CD14-positive monocyte (primary cell): Measurements from ENCODE around the gene TRPV2. TPM values are rescaled to one million over a fixed set of nuclear protein-coding genes. Genes with fewer than 3 reads are reported as not detected.

Source experiments
- DNase-seq, 3 donors: peaks; one replicate each; pipeline ENCODE4 v3.0.0-alpha.2; 2011 to 2022
- H2AFZ ChIP-seq: 2 replicates; pipeline ENCODE4 v1.6.0; 2012; ENCODE audit warnings: mild to moderate bottlenecking, low read depth, low read length, inconsistent platforms; ENCODE audit not compliant: insufficient read depth, poor library complexity, severe bottlenecking
- H3K27ac ChIP-seq, 2 donors: 1 replicate in 1 of 2; 2 replicates in 1 of 2; pipeline ENCODE4 v1.5.1; 2012 to 2013; ENCODE audit warnings: low read length in 2 of 2, control low read depth in 1 of 2, inconsistent platforms in 1 of 2, low read depth in 1 of 2, mild to moderate bottlenecking in 1 of 2
- H3K27me3 ChIP-seq, 2 donors: one replicate each; pipeline versions ENCODE4 v1.6.0 to v1.6.1; 2011 to 2013; ENCODE audit warnings: low read length in 2 of 2; ENCODE audit not compliant: control insufficient read depth in 2 of 2, insufficient read depth in 2 of 2
- H3K36me3 ChIP-seq, 2 donors: replicated peaks in 1 of 2; 1 replicate in 1 of 2; 2 replicates in 1 of 2; pipeline versions ENCODE4 v1.5.1 to v1.6.1; 2012 to 2013; ENCODE audit warnings: low read length in 2 of 2, control low read depth in 1 of 2, inconsistent platforms in 1 of 2, mild to moderate bottlenecking in 1 of 2; ENCODE audit not compliant: insufficient read depth in 2 of 2, control insufficient read depth in 1 of 2
- H3K4me1 ChIP-seq, 2 donors: 1 replicate in 1 of 2; 2 replicates in 1 of 2; pipeline versions ENCODE4 v1.5.1 to v1.6.1; 2012 to 2013; ENCODE audit warnings: low read length in 2 of 2, control low read depth in 1 of 2, inconsistent platforms in 1 of 2, mild to moderate bottlenecking in 1 of 2, moderate library complexity in 1 of 2; ENCODE audit not compliant: insufficient read depth in 2 of 2, control insufficient read depth in 1 of 2
- H3K4me2 ChIP-seq: replicated peaks from 2 replicates; pipeline ENCODE3; 2012; ENCODE audit warnings: low read length, moderate library complexity, mild to moderate bottlenecking; ENCODE audit not compliant: poor library complexity, severe bottlenecking; ENCODE audit errors: extremely low read depth
- H3K4me3 ChIP-seq, 3 experiments: fragments of 200-600 bp in 1 of 3; sonication (generic) in 1 of 3; replicated peaks in 1 of 3; 1 replicate in 2 of 3; 2 replicates in 1 of 3; pipeline ENCODE4 v1.5.1; 2011 to 2013; ENCODE audit warnings: low read length in 3 of 3, mild to moderate bottlenecking in 3 of 3, control low read depth in 2 of 3, low read depth in 2 of 3, inconsistent platforms in 1 of 3, moderate library complexity in 1 of 3
- H3K79me2 ChIP-seq: 2 replicates; pipeline ENCODE4 v1.6.0; 2012; ENCODE audit warnings: mild to moderate bottlenecking, control low read depth, inconsistent platforms, low read length, moderate library complexity; ENCODE audit not compliant: insufficient read depth
- H3K9ac ChIP-seq: 2 replicates; pipeline ENCODE4 v1.6.0; 2017; ENCODE audit warnings: low read length, mild to moderate bottlenecking; ENCODE audit not compliant: insufficient read depth, poor library complexity, severe bottlenecking
- H3K9me3 ChIP-seq, 2 donors: replicated peaks in 1 of 2; 1 replicate in 1 of 2; 2 replicates in 1 of 2; pipeline versions ENCODE4 v1.5.1 to v1.6.1; 2012 to 2013; ENCODE audit warnings: low read length in 2 of 2, control low read depth in 1 of 2; ENCODE audit not compliant: control insufficient read depth in 1 of 2, insufficient read depth in 1 of 2
- H4K20me1 ChIP-seq: 2 replicates; pipeline ENCODE4 v1.6.0; 2012; ENCODE audit warnings: mild to moderate bottlenecking, low read length, control low read depth, moderate library complexity; ENCODE audit not compliant: insufficient read depth
- H3K27ac Mint-ChIP-seq, 7 donors: one replicate each; pipeline ENCODE4 v1.8.0; 2020; ENCODE audit warnings: mild to moderate bottlenecking in 7 of 7, mixed read lengths in 7 of 7, moderate library complexity in 6 of 7, inconsistent platforms in 2 of 7
- H3K27me3 Mint-ChIP-seq, 3 donors: one replicate each; pipeline ENCODE4 v1.8.0; 2021 to 2022; ENCODE audit warnings: low read depth in 3 of 3, mild to moderate bottlenecking in 3 of 3, mixed read lengths in 3 of 3, moderate library complexity in 3 of 3, inconsistent platforms in 1 of 3
- H3K36me3 Mint-ChIP-seq, 2 donors: one replicate each; pipeline ENCODE4 v1.8.0; 2020; ENCODE audit warnings: mixed read lengths in 2 of 2, inconsistent platforms in 1 of 2, mild to moderate bottlenecking in 1 of 2
- H3K4me1 Mint-ChIP-seq: one replicate; pipeline ENCODE4 v1.8.0; 2020; ENCODE audit warnings: mild to moderate bottlenecking, mixed read lengths
- H3K4me3 Mint-ChIP-seq, 2 donors: one replicate each; pipeline ENCODE4 v1.8.0; 2020; ENCODE audit warnings: mild to moderate bottlenecking in 2 of 2, mixed read lengths in 2 of 2, moderate library complexity in 1 of 2
- H3K9me3 Mint-ChIP-seq, 7 donors: one replicate each; pipeline ENCODE4 v1.8.0; 2020 to 2022; ENCODE audit warnings: mixed read lengths in 7 of 7, mild to moderate bottlenecking in 6 of 7, moderate library complexity in 6 of 7, inconsistent platforms in 2 of 7
- CTCF ChIP-seq: fragments of 200-600 bp; IDR thresholded peaks from one replicate; pipeline ENCODE4 v1.8.0; 2022; ENCODE audit warnings: antibody characterized with exemption, mild to moderate bottlenecking
- WGBS: methylation state at CpG from one replicate; pipeline ENCODE4 v1.1.5; 2013; ENCODE audit warnings: missing lambda C conversion rate; ENCODE audit not compliant: insufficient coverage; 5-methylcytosine and 5-hydroxymethylcytosine counted together
- intact Hi-C, 2 donors: fragments of 100-400 bp; cut with micrococcal nuclease; formaldehyde crosslinking; loops; one replicate each; pipeline versions ENCODE4 v1.15.0 to v1.15.1; 2023
- polyA plus RNA-seq, 3 donors: library from polyadenylated mRNA; depleted of rRNA in 1 of 3; unstranded in 2 of 3; stranded (reverse) in 1 of 3; fragments of 300-500 nt in 2 of 3; fragments of >200 nt in 1 of 3; fragmentation: Illumina TruSeq in 2 of 3; gene quantifications; 1 replicate in 2 of 3; 2 replicates in 1 of 3; pipeline ENCODE4 v1.2.3, GENCODE V29; 2012 to 2021

The TRPV2 gene
- polyA plus RNA-seq, 3 donors: 51.4 to 66.3 (median 58.2) TPM

DNA sequence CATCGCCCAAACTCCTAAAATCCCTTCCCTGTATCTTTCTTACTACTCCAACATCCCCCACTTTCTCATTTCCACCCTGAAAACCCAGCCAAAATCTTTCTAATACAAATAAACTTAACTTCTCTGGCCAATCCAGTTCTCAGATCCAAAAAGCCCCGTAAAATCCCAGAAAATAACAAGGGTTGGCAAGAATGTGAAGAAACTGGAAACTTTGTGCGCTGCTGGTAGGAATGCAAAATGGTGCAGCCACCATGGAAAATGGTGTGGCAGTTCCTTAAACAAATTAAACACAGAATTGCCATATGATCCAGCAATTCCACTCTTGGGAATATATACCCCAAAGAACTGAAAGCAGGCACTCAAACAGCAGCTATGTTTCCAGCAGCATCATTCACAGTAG, 52.5 kb downstream of the TRPV2 start:
- H3K27me3 Mint-ChIP-seq: peaks cover 0 to 3% (median 2%) of the 10 kb centered on the region in 3 donors
- no peak overlapping the region for H3K4me3 Mint-ChIP-seq
- H3K9me3 Mint-ChIP-seq: peaks cover 0 to 2% (median 0%) of the 10 kb centered on the region in 7 donors
- H3K27ac ChIP-seq: no peak overlapping the region
- H3K4me2 ChIP-seq: no peak overlapping the region
- no peaks in the 10 kb centered on the region for H3K27me3 ChIP-seq
- no peak overlapping the region for H3K4me3 ChIP-seq
- H3K9me3 ChIP-seq: no peaks in the 10 kb centered on the region
- H3K4me1 ChIP-seq: no peaks in the 10 kb centered on the region
- 100% methylated on average over 1 of the region's 3 CpGs for WGBS
- H3K9ac ChIP-seq: no peak overlapping the region
- no peaks in the 10 kb centered on the region for H3K36me3 Mint-ChIP-seq
- no peaks in the 10 kb centered on the region for H3K79me2 ChIP-seq
- no peak overlapping the region for H2AFZ ChIP-seq
- DNase-seq: no peak
- no peak overlapping the region for H3K27ac Mint-ChIP-seq
- no peaks in the 10 kb centered on the region for H4K20me1 ChIP-seq
- H3K4me1 Mint-ChIP-seq: peaks cover 5% of the 10 kb centered on the region
- TF ChIP-seq CTCF: no peak
- no peaks in the 10 kb centered on the region for H3K36me3 ChIP-seq
- intact Hi-C loops: no loop called here

DNA sequence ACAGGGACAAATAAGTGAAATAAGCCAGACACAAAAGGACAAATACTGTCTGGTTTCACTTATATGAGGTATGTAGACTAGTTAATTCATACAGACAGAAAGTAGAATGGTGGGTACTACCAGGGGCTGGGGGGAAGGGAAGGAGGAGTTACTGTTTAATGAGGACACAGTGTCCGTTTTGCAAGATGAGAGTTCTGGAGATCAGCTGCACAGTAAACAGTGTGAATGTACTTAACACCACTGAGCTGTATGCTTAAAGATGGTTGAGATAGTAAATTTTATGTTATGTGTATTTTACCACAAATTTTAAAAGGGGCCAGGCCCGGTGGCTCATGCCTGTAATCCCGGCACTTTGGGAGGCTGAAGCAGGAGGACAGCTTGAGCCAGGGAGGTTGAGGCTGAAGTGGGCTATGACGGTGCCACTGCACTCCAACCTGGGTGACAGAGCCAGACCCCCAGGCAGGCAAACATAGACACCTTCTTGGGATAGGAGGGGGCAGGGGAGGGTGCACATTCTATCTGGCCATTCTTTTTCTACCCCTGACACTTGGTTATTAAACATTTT, 53.1 kb downstream of the TRPV2 start:
- no peak overlapping the region for H3K4me3 ChIP-seq
- H3K36me3 ChIP-seq: no peaks in the 10 kb centered on the region
- Mint-ChIP-seq H3K27ac (no peak overlapping the region), H3K4me1 (peaks cover 5% of the 10 kb centered on the region), H3K27me3 (peaks cover 0 to 3% (median 2%) of the 10 kb centered on the region in 3 donors), H3K9me3 (peaks cover 0 to 2% (median 0%) of the 10 kb centered on the region in 7 donors), H3K36me3 (no peaks in the 10 kb centered on the region), H3K4me3 (no peak overlapping the region)
- no peaks in the 10 kb centered on the region for H3K9me3 ChIP-seq
- 93% methylated on average over 3 of the region's 4 CpGs for WGBS
- no peak overlapping the region for H2AFZ ChIP-seq
- no peak overlapping the region for H3K4me2 ChIP-seq
- no peaks in the 10 kb centered on the region for H3K79me2 ChIP-seq
- intact Hi-C loops: no loop called here
- H3K27ac ChIP-seq: no peak overlapping the region
- H3K27me3 ChIP-seq: no peaks in the 10 kb centered on the region
- H4K20me1 ChIP-seq: no peaks in the 10 kb centered on the region
- TF ChIP-seq CTCF: no peak
- H3K4me1 ChIP-seq: no peaks in the 10 kb centered on the region
- H3K9ac ChIP-seq: no peak overlapping the region
- no peak for DNase-seq
